Stimulated activated CD8-positive, alpha-beta memory T cell treated with anti-CD3 and anti-CD28 coated beads, Interleukin-4, amount 100 ng/mL, for 4 hours (primary cell): ENCODE results near the gene ZNF669.

Experiments used
- DNase-seq, 2 donors: peaks; one replicate each; pipeline ENCODE4 v3.0.0-alpha.2; 2020; ENCODE audit warnings: low read depth in 2 of 2, low spot score in 1 of 2

ZNF669 gene

DNA sequence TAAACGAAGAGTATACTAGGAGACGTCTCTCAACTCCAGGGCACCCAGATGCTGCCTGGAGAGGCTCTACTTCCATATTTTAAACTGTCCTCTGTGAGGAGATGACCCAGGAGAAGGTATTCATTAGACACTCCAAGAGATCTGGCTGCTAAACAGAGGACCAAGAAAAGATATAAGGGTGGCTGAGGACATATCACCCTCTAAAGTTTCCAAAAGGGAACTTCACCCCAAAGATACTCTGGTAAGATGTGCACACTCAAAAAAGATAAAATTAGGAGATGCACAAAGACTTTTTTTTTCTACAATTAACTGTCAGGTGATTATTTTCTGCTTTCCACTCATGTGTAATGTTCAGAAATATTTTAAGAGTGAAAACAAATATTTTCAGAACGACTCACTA lies 26.9 kb downstream of the ZNF669 start:
- DNase-seq = no peak

DNA sequence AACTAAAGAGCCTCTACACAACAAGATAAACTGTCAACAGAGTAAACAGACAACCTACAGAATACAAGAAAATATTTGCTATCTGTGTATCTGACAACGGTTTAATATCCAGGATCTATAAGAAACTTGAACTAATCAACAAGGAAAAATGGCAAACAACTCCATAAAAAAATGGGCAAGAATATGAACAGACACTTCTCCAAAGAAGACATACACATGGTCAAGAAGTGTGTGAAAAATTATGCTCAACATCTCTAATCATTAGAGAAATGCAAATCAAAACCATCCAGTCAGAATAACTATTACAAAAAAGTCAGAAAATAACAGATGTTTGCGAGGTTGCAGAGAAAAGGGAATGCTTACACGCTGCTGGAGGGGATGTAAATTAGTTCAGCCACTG lies 33.5 kb downstream of the ZNF669 start:
- no peak for DNase-seq

DNA sequence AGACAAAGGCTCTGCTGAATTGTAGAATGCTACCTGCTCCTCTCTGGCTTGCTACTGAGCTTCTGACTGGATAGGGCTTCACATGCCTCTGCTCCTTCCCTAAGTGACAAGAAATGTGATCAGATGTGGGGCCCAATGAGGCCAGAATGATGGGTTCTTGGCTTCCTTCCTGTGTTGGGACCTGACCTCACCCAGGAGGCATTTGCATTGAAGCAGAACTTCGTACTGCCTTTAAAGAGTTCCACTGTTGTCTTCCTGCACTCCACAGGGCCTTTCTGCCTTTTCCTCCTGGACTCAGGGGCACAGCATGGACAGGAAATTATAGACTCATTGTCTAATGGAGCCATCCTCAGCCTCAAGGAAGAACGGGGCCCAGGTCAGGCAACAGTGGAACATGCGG lies 39.9 kb downstream of the ZNF669 start:
- no peak for DNase-seq

DNA sequence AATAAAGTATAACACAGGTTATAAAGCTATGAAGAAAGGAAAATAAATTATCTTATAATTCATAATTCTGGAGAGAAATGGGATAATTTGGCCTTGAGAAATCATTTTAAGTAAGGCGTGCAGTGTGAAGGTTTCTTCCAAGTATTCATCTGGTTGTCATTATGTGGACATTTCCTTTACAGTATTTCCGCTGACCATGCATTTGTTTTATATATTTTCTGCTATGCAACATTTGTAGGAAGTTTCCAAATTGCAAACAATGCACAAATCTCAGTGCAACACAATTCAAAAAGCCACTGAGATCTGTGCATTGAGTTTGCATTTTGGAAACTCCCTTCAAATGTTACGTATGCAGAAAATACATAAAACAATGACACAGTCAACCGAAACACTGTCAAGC lies 43.4 kb downstream of the ZNF669 start:
- DNase-seq = no peak

DNA sequence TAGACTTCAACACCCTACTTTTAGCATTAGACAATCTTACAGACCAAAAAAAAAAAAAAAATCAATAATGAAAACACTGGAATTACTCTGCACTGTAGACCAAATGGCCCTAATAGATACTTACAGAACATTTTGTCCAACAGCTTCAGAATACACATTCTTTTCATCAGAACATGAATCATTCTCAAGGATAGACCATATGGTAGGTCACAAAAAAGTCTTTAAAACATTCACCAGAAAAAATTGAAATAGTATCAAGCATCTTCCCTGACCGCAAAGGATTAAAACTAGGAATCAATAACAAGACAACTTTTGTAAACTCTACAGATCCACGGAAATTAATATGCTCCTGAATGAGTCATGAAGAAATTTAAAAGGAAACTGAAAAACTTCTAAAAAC lies 48.1 kb downstream of the ZNF669 start:
- DNase-seq = no peak

DNA sequence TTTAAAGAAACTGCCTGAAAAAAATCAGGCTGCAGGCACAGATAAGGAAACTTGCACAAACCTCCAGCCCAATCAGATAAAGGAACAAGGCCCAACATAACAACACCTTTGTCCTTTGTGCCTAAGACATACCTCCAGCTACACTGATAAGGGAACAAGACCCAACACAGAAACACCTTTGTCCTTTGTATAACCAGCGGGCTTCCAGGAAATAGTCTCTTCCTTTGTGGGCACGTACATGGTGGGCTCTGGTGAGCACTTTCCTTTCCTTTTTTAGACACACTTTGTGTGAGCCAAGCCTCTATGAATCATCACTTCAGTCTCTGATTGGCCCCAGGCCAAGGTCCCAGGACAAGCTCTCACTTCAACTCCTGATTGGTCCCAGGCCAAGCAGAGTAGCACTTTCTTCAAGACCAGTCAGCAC lies 49.2 kb downstream of the ZNF669 start:
- no peak for DNase-seq
